HG02571 (cell line): ENCODE data around the gene GPX4.

Experiments
- ATAC-seq: cut with Tn5 transposase; IDR thresholded peaks from one replicate; pipeline ENCODE4 v1.9.1; 2021; ENCODE audit warnings: mild to moderate bottlenecking, moderate library complexity; ENCODE audit not compliant: unreplicated experiment

GPX4 gene

GRCh38 chr19:1102407-1103131 lies 1.2 kb upstream of the GPX4 start:
- ATAC-seq: no peak

GRCh38 chr19:1103132-1103707 lies 574 bp upstream of the GPX4 start:
- no peak for ATAC-seq

- ATAC-seq: peak; percentile 29
These were observed 665 bp downstream of the GPX4 start for GRCh38 chr19:1104311-1105007.

GRCh38 chr19:1105008-1105872 lies 1.4 kb downstream of the GPX4 start:
- no peak for ATAC-seq

- ATAC-seq: no peak
These were observed 2.4 kb downstream of the GPX4 start for GRCh38 chr19:1105873-1106840.

- no peak for ATAC-seq
These were observed 3.3 kb downstream of the GPX4 start for GRCh38 chr19:1106841-1107660.

GRCh38 chr19:1107661-1108261 lies 4.0 kb downstream of the GPX4 start:
- no peak for ATAC-seq

- no peak for ATAC-seq
These were observed 4.7 kb downstream of the GPX4 start for GRCh38 chr19:1108291-1109031.

- no peak for ATAC-seq
These were observed 5.3 kb downstream of the GPX4 start for GRCh38 chr19:1109032-1109551.

GRCh38 chr19:1109697-1110671 lies 6.2 kb downstream of the GPX4 start:
- no peak for ATAC-seq

GRCh38 chr19:1110809-1111640 lies 7.2 kb downstream of the GPX4 start:
- ATAC-seq: no peak

GRCh38 chr19:1111641-1112267 lies 8.0 kb downstream of the GPX4 start:
- ATAC-seq: no peak

GRCh38 chr19:1112268-1113029 lies 8.7 kb downstream of the GPX4 start:
- ATAC-seq: no peak
